HG03175 (cell line): ENCODE data around the gene SYT14.
"Not testable (repeated sequence)": the region's sequence is repeated elsewhere in the genome, so short reads cannot be mapped to it uniquely, and the experiment has no call there.

Experiments
- ATAC-seq: cut with Tn5 transposase; IDR thresholded peaks from one replicate; pipeline ENCODE4 v1.9.1; 2021; ENCODE audit warnings: mild to moderate bottlenecking, moderate library complexity; ENCODE audit not compliant: unreplicated experiment

SYT14 gene

GRCh38 chr1:210195635-210196160, 257.7 kb downstream of the SYT14 start:
- no peak for ATAC-seq

- not testable (repeated sequence) for ATAC-seq
Observed at GRCh38 chr1:210196266-210196665, 258.2 kb downstream of the SYT14 start.

- no peak for ATAC-seq
Observed at GRCh38 chr1:210198840-210199239, 260.8 kb downstream of the SYT14 start.

GRCh38 chr1:210200124-210200736, 262.2 kb downstream of the SYT14 start:
- ATAC-seq: no peak

DNA sequence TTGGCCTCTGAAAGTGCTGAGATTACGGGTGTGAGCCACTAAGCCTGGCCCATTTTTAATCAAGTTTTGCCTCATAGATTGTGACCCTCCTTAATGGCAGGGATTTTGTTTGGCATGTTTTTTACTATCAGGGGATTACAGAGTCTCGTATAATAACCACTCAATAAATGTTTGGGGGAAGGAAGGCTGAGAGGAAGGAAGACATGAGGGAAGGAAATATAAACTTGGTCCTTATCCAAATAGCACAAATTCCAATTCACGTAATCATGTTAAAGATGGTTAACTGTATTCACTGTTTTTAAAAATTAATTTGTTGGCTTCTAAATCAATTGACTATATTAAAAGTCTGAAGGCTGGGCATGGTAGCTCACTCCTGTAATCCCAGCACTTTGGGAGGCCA, 263.7 kb downstream of the SYT14 start:
- ATAC-seq: no peak

DNA sequence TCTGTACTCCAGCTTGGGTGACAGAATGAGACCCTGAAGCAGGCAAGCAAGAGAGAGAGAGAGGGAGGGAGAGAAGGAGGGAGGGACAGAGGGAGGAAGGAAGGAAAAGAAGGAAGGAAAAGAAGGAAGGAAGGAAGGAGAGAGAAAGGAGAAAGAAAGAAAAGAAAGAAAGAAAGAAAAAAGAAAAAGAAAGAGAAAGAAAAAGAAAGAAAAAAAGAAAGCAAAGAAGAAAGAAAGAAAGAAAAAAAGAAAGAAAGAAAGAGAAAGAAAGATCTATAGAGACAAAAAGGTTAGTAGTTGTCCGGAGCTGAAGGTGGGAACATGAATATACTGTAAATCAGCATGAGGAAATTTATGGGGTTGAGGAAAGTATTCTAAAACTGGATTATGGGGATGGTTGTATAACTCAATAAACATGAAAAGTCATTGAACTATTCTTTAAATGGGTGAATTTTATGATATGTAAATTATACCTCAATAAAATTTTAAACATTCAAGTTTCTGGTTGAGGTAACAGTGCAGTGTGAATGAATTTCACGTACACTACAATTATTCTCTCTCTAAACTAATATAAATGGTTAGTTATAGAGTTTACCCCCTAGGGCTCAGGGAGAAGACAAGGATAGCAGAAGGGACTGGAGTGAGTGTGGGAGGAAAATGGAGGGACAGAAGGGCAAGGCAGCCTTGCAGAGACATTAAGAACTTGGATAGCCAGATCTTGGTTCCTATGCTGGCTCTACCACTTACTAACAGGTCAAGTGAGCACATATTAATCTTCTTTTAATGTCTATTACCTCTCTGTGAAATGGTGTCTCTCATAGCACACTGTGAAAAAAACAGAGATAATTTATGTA, 269.8 kb downstream of the SYT14 start:
- ATAC-seq: no peak

DNA sequence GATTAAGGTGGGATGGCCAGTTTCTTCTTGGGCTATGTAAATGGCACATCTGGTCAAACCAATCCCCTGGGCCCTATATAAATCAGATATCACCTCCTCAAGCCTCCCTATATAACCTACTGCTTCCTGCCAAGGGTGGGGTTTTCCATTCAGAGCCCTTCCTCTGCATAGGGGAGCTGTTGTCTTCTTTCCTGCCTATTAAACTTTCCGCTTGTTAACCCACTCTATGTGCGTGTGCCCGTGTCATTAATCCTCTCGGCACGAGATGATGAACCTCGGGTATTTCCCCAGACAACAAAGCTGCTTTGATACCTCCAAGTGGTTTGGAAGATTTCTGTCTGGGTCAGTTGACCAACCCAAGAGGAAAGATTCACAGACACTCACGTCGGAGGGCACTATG, 275.3 kb downstream of the SYT14 start:
- ATAC-seq: no peak

GRCh38 chr1:210214573-210215409, 276.8 kb downstream of the SYT14 start:
- no peak for ATAC-seq

GRCh38 chr1:210217482-210217881, 279.5 kb downstream of the SYT14 start:
- ATAC-seq: no peak

DNA sequence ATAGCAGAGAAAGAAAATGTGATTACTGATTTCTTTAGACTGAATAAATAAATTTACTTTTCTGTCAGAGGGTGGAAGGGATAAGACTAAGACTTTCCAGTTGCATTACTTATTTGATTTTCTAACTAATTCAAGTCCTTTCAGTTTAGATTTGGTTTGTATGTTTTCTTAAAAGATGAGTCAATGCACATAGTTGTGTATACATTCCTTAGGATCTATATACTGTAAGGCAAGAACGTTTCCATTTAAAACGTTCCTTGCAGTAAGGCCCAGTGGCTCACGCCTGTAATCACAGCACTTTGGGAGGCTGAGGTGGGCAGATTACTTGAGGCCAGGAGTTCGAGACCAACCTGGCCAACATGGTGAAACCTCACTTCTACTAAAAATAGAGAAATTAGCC, 280.0 kb downstream of the SYT14 start:
- no peak for ATAC-seq
